NCI-H128 (cell line): Measurements from ENCODE around the gene TTC4.
A peak's percentile ranks its signal among the peaks of the same experiment; 100 is the strongest.
"Not testable (repeated sequence)": the region's sequence is repeated elsewhere in the genome, so short reads cannot be mapped to it uniquely, and the experiment has no call there.

Experiments used
- DNase-seq: peaks from one replicate; lab custom pipeline; 2025; ENCODE audit not compliant: unreplicated experiment; lab: John Stamatoyannopoulos, UW

Gene TTC4

GRCh38 chr1:54748094-54748835 lies 32.6 kb downstream of the TTC4 start:
- no peak for DNase-seq

- DNase-seq: no peak
Measured at GRCh38 chr1:54750596-54750995, 34.9 kb downstream of the TTC4 start.

DNA sequence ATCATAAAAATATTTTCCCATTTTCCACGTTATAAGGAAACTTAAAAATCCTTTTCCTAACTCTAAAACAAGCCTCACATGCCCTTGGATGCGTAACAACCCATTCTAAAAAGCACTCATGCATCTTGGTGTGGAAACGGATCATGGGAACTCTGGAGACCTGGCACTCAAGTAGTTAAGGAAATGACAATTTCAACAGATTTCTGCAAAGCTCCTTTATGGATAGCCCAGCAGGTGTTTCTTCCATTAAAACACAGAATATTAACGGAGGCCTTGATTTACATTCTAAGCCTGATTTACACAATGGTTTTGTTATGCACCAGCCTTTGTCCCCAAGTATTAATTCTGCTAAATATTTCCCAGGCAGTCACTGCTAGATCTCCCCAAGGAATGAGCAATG lies 35.8 kb downstream of the TTC4 start:
- no peak for DNase-seq

DNA sequence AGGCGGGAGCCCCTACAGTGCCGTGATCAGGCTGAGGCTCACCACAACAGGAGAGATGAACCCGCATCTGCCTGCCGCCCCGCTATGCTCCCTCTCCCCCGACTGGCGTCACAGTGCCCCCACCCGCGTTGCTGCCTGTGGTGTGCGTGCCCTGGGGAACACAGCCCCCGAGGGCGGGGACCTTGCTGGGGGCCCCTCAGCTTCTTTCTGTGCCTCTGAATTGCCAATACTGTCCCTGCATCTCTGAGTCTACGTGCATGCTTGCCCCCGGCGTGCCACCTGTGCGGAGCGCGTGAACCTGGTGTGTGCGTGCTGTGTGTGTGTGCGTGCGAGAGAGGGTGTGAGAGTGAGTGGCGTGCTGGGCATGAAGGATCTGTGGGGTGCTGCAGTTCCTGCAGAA lies 38.4 kb downstream of the TTC4 start:
- DNase-seq: no peak

DNA sequence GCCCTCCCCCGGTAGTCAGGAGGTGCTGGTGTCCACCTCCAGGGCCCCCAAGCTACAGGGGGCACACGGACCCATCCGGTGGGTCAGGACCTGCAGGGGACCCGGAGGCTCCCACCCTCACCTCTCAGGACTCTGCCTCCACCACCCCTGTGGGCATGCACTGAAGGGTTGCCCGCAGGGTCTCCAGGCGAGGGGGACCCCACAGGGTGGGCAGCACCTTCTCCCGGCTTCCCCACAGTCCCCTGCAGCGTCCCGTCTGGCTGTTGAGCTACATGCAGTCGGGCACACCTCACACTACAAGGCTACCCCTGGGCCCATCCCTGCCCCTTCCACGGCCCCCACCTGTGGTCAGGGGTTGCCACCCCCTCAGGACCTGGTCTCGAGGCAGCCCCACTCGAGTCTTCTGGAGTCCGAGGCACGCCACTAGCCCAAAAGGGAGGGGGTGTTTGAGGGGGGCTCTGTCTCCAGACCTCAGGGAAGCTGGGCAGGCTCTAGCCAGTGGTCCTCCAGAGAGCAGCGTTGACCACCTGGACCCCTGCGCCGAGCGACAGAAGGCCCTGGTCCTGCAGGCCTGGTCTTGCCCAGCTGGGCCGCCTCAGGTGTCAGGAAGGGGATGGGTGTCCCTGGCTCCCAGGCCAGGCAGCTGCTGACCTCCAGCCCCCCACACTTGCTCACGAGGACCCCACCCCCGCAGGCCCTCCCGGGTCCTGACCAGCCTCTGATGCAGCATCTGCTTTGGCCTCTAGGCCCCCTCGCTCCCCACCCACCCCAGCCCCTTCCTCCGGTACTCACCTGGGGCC lies 39.0 kb downstream of the TTC4 start:
- no peak for DNase-seq

DNA sequence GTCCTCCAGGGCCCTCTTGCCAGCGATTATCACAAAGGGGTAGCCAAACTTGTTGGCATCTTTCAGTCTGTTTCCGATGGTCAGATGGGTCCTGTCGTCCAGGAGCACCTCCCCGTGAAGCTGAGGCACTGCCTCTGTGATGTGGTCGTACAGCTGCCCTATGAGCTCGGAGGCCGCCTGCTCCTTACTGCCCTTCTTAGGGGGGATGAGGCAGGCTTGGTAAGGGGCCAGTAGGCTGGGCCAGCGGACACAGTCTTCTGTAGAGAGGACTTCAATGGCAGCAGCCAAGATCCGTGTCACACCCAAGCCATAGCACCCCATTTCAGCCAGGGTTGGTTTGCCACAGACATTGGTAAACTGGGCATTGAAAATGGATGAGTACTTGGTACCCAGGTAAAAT lies 42.2 kb downstream of the TTC4 start:
- DNase-seq: no peak

GRCh38 chr1:54758678-54759348 lies 43.2 kb downstream of the TTC4 start:
- DNase-seq: no peak

- no peak for DNase-seq
Measured at GRCh38 chr1:54763816-54764132, 48.1 kb downstream of the TTC4 start.

DNA sequence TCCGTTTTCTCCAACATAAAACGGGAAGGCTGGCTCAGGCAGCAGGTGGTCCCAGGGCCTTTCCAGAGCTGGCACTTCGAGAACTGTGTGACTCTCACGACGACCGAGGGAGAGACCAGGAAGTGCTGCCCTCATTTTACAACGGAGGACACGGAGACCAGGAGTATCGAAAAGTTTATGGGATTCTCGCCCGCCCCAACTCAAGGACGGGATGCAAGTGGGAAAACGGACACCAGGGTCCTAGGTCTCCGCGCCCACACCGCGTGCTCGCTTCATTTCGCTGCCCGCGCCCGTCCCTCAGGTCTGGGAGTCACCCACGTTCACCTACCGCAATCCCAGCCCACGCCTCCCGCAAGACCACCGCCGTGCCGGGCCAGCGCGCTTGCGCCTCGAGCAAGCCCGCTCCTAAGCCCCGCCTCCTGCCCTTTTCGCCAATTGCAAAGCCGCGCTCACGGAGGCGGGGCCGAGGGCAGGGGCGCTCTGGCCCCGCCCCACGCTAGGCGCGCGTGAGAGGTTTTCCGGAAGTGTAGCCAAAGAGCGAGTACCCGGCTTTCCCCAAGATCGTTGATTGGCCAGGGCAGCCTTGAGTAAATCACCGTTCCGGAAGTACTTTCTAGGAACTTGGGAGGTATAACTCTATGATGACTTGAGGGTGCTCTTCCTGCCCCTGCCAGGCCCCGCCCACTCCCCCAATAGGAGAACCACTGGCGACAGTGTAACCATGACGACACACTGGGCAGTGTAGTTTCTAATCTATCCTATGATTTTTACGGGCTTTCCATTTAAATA lies 48.7 kb downstream of the TTC4 start, which contains the start of gene PARS2:
PARS2 (minus strand) TSS at position 391 of the 789 bp plus-strand sequence. CDS start 5,362 bp downstream, outside the sequence.
- DNase-seq: peak; percentile 100

- DNase-seq: no peak
Measured at GRCh38 chr1:54764922-54765561, 49.4 kb downstream of the TTC4 start.

- DNase-seq: no peak
Measured at GRCh38 chr1:54766726-54767125, 51.1 kb downstream of the TTC4 start.

- no peak for DNase-seq
Measured at GRCh38 chr1:54767526-54767925, 51.9 kb downstream of the TTC4 start.

GRCh38 chr1:54768093-54768492 lies 52.4 kb downstream of the TTC4 start:
- DNase-seq: no peak

DNA sequence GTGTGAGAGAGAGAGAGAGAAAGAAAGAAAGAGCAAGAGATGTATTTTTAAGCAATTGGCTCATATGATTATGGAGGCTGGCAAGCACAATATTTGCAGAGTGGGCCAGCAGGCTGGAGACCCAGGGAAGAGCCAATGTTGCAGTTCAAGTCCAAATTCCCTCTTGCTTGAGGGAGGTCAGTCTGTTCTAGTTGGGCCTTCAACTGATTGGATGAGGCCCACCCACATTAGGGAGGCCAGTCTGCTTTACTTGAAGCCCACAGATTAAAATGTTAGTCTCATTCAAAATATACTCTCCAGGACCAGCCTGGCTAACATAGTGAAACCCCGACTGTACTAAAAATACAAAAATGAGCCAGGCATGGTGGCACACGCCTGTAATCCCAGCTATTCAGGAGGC lies 57.3 kb downstream of the TTC4 start:
- DNase-seq: no peak

GRCh38 chr1:54774820-54775498 lies 59.3 kb downstream of the TTC4 start:
- no peak for DNase-seq

DNA sequence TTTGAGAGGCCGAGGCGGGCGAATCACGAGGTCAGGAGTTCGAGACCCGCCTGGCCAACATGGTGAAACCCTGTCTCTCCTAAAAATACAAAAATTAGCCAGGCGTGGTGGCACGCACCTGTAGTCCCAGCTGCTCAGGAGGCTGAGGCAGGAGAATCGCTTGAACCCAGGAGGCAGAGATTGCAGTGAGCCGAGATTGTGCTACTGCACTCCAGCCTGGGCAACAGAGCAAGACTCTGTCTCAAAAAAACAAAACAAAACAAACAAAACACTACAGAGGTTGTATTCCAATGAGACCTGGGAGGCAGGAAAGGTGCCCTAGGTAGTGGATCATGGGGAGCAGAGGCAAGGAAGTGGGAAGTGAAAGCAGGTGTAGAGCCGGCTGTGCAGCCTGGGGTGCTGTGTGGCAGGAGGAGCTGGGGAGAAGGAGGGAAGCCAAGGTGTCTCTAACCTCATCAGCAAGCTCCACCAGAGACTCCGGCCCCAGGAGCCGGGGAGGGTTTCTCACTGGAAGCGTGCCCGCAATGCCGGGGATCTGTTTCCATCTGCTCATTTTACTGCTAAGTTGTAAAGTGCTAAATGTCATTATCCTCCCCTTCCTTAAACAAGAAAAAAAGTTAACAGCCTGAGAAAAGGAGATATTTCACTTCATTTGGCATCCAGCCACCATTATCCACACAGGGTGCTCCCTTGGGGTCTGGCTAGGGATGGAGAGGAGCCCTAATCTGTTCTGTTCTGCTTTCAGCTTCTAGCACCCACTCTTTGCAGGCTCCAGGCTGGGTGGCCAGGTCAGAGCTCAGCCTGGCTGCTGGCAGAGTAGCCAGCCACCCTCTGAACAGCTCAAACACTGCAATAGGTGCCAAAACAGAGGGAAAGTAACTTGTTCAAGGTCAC lies 60.4 kb downstream of the TTC4 start:
- not testable (repeated sequence) for DNase-seq

DNA sequence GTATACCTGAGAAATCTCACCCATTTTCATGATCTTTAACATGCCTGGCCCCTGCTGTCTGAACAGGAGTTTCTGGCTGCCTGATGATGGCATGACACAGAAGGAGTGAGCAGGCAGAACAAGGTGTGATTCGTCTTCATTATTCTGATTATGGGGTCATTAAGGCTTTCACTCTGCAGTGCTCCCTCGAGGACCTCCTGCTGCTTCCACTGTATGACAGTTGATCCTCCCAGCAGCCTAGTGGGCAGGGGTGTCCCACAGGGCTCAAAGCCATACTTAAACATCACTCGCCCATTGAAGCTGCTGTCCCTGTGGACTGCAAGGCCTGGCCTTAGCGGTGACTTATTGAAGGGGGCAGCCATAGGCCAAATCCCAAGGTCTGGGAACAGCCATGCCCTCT lies 61.4 kb downstream of the TTC4 start:
- no peak for DNase-seq

GRCh38 chr1:54777431-54777830 lies 61.8 kb downstream of the TTC4 start:
- no peak for DNase-seq
